HL-60 (cell line): ENCODE measurements around the gene KCTD13.

ENCODE experiments used
- DNase-seq, 2 experiments: peaks; one replicate each; pipeline ENCODE4 v3.0.0-alpha.2; 2010 to 2020; ENCODE audit warnings: low read depth in 1 of 2, low spot score in 1 of 2
- H3K27ac ChIP-seq: fragments of 250-450 bp; sonication (Bioruptor Pico); replicated peaks from 2 replicates; pipeline ENCODE4 v1.5.1; 2020; ENCODE audit warnings: mild to moderate bottlenecking, moderate library complexity
- H3K27me3 ChIP-seq: fragments of 250-450 bp; sonication (Bioruptor Pico); 2 replicates; pipeline ENCODE4 v1.5.1; 2021; ENCODE audit warnings: mild to moderate bottlenecking, moderate library complexity; ENCODE audit not compliant: insufficient read depth, poor library complexity, severe bottlenecking
- H3K4me3 ChIP-seq: replicated peaks from 2 replicates; pipeline ENCODE4 v1.5.1; 2011; ENCODE audit warnings: mild to moderate bottlenecking, control low read depth, low read length; ENCODE audit not compliant: insufficient read depth
- GABPA ChIP-seq: IDR thresholded peaks from 2 replicates; pipeline ENCODE4 v1.6.1; 2012; ENCODE audit warnings: low read depth
- POLR2AphosphoS5 ChIP-seq: IDR thresholded peaks from 2 replicates; pipeline ENCODE4 v1.6.1; 2012; ENCODE audit warnings: low read depth
- SPI1 ChIP-seq: IDR thresholded peaks from 2 replicates; pipeline ENCODE4 v1.6.1; 2012; ENCODE audit warnings: low read depth, mild to moderate bottlenecking, borderline replicate concordance
- TF ChIP-seq, protein P1 (sequence below): IDR thresholded peaks from 2 replicates; pipeline ENCODE4 v1.6.1; 2012; ENCODE audit warnings: low read depth; ENCODE audit not compliant: insufficient replicate concordance
- TF ChIP-seq, protein P2 (sequence below): IDR thresholded peaks from one replicate; pipeline ENCODE4 v1.5.1; 2011; ENCODE audit warnings: low read length, control low read depth, inconsistent platforms; ENCODE audit not compliant: insufficient read depth

KCTD13 gene

GRCh38 chr16:29898804-29899515, 27.1 kb downstream of the KCTD13 start:
- H3K27ac ChIP-seq = no peak overlapping the region
- H3K27me3 ChIP-seq = peaks cover 8% of the 10 kb centered on the region
- no peak for DNase-seq
- no peak for TF ChIP-seq SPI1
- no peak for TF ChIP-seq GABPA
- TF ChIP-seq, protein P1, sequence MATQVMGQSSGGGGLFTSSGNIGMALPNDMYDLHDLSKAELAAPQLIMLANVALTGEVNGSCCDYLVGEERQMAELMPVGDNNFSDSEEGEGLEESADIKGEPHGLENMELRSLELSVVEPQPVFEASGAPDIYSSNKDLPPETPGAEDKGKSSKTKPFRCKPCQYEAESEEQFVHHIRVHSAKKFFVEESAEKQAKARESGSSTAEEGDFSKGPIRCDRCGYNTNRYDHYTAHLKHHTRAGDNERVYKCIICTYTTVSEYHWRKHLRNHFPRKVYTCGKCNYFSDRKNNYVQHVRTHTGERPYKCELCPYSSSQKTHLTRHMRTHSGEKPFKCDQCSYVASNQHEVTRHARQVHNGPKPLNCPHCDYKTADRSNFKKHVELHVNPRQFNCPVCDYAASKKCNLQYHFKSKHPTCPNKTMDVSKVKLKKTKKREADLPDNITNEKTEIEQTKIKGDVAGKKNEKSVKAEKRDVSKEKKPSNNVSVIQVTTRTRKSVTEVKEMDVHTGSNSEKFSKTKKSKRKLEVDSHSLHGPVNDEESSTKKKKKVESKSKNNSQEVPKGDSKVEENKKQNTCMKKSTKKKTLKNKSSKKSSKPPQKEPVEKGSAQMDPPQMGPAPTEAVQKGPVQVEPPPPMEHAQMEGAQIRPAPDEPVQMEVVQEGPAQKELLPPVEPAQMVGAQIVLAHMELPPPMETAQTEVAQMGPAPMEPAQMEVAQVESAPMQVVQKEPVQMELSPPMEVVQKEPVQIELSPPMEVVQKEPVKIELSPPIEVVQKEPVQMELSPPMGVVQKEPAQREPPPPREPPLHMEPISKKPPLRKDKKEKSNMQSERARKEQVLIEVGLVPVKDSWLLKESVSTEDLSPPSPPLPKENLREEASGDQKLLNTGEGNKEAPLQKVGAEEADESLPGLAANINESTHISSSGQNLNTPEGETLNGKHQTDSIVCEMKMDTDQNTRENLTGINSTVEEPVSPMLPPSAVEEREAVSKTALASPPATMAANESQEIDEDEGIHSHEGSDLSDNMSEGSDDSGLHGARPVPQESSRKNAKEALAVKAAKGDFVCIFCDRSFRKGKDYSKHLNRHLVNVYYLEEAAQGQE = no peak
- TF ChIP-seq POLR2AphosphoS5 = no peak
- TF ChIP-seq, protein P2, sequence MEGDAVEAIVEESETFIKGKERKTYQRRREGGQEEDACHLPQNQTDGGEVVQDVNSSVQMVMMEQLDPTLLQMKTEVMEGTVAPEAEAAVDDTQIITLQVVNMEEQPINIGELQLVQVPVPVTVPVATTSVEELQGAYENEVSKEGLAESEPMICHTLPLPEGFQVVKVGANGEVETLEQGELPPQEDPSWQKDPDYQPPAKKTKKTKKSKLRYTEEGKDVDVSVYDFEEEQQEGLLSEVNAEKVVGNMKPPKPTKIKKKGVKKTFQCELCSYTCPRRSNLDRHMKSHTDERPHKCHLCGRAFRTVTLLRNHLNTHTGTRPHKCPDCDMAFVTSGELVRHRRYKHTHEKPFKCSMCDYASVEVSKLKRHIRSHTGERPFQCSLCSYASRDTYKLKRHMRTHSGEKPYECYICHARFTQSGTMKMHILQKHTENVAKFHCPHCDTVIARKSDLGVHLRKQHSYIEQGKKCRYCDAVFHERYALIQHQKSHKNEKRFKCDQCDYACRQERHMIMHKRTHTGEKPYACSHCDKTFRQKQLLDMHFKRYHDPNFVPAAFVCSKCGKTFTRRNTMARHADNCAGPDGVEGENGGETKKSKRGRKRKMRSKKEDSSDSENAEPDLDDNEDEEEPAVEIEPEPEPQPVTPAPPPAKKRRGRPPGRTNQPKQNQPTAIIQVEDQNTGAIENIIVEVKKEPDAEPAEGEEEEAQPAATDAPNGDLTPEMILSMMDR = no peak
- H3K4me3 ChIP-seq = no peak overlapping the region

DNA sequence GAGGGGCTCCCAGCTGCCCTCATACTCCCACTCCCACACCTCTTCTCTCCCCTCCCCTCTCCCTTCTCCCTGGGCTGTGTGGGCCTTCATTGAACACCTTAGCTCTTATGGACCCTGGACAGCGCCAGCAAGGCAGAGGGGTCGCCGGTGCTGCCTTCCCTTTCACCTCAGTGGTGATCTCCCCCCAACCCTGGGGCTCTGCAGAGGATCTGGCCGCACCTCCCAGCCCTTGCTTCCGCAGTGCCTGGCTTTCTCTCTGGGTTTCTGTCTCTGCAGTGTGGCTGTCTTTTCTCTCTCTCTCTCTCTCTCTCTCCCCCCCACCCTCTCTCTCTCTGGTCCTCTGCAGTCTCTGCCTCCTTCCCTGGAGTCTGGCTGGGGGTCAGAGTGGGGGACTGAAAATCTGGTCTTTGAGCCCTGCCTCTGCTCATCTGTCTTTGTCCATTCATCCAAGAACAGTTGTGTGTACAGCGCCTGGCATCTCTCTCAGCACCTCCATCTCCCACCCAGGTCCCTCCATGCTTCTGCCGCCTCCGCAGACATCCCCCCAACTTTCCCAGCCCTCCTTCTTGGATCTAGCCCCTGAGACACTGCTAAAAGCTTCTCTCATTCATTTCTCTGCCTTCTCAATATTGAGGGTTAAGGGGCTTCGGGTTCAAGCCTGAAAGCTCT, 27.8 kb downstream of the KCTD13 start:
- Histone ChIP-seq H3K4me3 (no peak overlapping the region), H3K27ac (no peak overlapping the region), H3K27me3 (peaks cover 8% of the 10 kb centered on the region)
- no peak for TF ChIP-seq POLR2AphosphoS5
- TF ChIP-seq, protein P2 = no peak
- TF ChIP-seq, protein P1 = peak; percentile 89
- TF ChIP-seq SPI1 = no peak
- no peak for TF ChIP-seq GABPA
- no peak for DNase-seq

DNA sequence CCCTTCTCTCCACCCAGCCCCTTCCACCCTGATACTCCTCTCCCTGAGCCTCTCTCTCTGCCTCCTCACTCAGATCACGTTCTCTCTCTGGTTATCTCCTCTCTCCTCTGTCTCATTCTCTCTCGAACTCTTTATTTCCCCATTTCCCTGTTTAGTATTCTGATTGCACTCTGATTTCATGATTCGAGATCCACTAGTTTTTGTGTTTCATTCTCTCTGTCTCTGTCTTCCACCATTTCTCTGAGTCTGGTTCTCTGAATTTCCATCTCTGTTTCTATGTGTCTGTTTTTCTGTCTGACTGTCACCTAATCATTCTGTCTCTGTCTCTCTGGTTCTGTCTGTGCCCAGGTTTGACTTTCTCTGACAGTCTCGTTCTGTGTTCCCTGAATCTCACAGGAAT, 28.7 kb downstream of the KCTD13 start:
- Histone ChIP-seq H3K27me3 (peaks cover 8% of the 10 kb centered on the region), H3K4me3 (no peak overlapping the region), H3K27ac (no peak overlapping the region)
- no peak for DNase-seq
- TF ChIP-seq, protein P1 = no peak
- no peak for TF ChIP-seq SPI1
- TF ChIP-seq POLR2AphosphoS5 = no peak
- TF ChIP-seq, protein P2 = no peak
- no peak for TF ChIP-seq GABPA
